ENCODE data around the gene PIH1D1.

PIH1D1 gene

DNA sequence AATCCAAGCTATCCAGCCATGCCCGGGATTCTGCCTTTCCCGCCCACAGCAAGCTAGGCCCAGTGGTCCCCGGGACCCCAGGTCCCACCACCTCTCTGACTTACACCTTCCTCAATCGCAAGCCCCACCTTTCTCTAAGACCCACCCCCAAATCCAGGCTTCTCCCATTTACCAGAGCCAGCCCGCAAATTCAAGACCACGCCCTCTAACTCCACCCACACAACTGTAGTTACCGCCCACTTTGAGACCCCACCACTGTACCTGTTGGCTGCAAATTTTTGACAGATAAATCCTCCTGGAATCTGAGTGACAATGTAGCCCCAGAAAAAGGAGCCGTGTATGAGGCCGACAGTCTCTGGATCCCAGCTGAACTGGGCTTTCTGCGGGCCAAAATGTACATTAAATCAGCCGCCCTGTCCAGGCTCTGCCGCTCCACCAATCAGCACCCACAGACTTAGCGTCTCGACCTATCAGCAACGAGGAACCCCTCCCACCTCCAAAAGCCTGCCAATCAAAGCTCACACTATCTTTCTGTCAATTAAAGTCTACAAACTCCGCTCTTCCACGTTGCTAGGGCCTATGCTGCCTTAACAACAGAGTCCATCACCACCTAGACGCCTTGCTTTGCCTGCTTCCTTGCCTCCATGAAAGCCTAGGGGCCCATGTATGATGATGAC is 16.6 kb downstream of the PIH1D1 start:
- no peak for DNase-seq (ENCODE audit: low read depth)

DNA sequence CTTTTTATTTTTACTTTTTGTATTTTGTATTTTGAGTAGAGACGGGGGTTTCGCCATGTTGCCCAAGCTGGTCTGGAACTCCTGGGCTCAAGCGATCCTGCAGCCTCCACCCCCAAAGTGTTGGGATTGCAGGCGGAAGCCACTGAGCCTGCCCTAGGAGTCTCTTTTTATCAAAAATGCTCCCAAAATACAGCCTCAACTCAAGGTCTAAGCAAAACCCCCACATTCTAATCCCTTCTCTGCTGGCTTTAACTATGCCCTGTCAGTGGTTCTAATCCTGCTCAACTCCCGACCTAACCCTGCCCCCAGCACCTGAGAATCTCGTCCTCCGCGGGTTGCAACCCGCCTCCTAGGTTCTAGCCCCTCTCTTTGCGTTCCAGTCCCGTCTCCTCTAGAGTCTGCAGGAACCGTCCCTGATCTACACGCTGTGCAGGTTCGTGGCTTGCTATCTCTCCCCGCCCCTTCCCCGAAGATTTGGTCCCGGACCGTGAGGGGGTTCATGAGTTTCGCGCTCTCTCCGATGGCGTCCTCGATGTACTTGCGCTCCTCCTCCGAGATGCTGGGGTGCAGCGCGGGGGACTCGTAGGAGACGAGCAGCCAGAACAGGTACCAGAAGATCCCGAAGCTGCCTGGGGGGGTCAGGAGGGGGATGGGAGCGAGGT is 18.2 kb downstream of the PIH1D1 start:
- DNase-seq (ENCODE audit: low read depth) = no peak

- DNase-seq (ENCODE audit: low read depth) = no peak
Observed at GRCh38 chr19:49432141-49433073, 19.2 kb downstream of the PIH1D1 start.

GRCh38 chr19:49431330-49431749 is 20.3 kb downstream of the PIH1D1 start:
- no peak for DNase-seq (ENCODE audit: low read depth)

DNA sequence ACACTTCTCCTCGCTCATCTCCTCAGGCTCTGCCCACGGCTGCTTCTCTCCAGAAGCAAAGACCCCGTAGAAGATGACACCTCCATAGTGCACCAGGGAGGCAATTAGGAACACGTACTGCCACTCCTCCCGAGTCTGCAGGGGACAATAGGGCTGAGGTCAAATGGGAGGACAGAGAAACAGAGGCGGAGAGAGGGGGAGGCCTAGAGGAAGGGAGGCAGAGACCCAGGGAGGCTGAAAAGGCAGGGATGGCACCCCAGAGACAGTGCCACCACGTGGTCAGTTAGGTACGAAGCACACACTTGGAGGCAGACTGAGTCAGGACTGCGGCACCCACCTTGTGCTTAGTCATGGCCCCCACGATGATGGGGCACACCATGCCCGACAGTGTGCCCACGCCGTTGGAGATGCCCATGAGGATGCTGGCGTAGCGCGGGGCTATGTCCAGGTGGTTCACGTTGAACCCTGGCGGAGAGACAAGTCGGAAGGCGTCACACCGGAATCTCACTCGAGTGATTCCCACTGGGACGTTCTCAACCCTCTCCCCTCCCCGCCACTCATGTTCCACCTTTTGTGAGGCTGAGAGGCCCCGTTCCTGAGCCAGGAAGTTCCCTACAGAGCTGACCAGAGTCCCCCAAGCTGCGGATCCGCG is 20.8 kb downstream of the PIH1D1 start:
- no peak for DNase-seq (ENCODE audit: low read depth)

DNA sequence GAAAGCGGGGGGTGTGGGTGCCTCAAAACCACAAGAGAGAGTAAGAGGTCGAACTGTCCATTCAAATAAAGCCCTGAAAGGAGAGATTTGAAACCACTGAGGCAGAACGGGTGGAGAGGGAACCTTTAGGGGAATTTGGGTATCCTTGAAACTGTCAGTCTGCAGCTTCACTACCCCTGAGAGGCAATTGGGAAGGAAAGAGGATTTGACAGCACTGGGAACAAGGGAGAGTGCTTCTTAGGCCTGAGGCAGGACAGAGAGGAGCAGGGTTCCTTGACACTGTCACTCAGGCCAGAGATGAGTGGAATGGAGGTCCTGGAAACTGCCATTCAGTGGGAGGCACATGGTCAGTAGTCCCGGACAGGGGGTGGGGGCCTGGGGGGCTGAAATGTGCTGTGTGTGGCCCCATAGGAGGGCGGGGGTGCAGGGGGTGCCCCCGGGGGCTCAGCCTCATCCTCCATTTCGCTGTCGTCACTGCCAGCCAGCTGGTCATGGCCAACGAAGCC is 21.4 kb downstream of the PIH1D1 start:
- no peak for DNase-seq (ENCODE audit: low read depth)

GRCh38 chr19:49428547-49429451 is 22.8 kb downstream of the PIH1D1 start:
- DNase-seq (ENCODE audit: low read depth) = no peak

GRCh38 chr19:49427855-49428546 is 23.6 kb downstream of the PIH1D1 start:
- DNase-seq (ENCODE audit: low read depth) = no peak

DNA sequence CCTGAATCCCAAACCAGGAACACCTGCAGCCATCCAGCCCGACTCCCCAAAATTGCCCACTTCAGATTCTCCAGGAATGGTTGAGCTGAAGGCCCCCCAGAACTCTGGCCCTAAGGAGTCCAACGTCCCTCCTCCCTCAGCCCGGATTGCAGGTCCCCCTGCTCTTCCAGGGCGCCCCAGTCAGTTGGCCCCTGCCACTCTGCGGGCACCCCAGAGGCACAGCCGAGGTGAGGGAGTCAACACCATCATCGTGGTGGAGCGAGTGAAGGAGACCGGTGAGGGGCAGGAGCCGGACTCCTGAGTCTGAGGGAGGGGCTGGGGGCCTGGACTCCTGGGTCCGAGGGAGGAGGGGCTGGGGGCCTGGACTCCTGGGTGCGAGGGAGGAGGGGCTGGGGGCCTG is 24.3 kb downstream of the PIH1D1 start:
- DNase-seq (ENCODE audit: low read depth) = no peak

DNA sequence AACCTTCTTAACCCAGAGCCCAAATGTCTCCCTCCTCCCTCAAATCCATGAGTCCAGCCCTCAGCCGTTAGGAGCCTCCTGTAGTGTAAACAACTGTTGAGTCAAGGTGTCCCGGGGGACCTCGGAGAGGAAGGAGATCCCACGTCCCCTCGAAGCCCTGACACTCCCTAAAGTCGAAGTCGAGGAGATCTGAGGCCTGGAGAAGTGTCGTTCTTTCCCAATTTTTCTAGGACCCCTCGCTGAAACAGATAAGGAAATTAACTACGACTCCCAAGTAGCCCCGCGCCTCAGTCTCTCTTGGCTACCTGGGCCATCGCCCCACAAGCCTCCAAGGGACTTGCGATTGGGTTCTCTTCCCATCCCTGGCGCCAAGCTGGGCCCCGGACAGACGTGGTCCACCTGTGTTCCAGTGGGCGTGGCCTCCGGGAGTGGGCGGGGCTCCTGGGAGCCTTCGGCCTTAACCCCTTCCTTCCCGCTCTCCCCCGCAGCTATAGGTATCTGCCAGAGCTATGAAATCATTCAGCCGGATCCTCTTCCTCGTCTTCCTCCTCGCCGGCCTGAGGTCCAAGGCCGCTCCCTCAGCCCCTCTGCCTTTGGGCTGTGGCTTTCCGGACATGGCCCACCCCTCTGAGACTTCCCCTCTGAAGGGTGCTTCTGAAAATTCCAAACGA is 25.6 kb downstream of the PIH1D1 start:
- DNase-seq (ENCODE audit: low read depth) = no peak

DNA sequence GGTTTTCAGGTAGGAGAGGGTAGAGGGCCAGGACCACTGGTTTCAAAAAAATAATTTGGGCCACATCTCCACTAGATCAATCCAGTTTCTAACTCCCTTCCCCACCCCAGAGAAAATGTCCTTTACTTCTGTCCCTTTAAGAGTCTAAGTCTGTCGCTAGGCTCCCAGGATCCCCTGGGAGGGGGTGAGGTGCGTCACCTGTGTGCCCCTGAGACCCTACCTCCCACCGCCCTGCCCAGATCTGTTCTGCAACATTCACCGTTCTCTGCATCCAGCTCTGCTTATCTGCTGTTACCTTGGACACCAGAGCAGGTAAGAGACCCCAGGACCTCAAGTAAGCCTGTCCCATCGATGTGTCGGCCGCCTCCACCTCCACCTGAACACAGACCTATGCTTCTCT is 26.4 kb downstream of the PIH1D1 start, which contains the start of gene GFY:
Gene GFY, plus strand, starts transcription at position 211 of the 400 bp plus-strand sequence. CDS start 1,043 bp downstream, outside the sequence.
- DNase-seq (ENCODE audit: low read depth) = no peak

DNA sequence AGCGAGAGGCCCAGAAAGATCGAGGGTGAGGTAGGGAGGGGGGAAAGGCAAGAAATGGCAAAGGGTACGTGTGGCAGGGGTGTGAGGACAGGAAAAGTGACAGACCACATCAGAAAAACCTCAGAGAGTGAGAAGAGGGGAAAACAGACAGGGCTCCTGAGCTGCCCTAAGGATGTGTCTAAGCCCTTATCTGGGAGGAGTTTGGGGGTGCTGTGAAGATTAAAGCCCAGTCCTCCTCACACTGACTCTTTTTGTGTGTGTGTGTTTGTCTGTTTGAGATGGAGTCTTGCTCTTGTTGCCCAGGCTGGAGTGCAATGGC is 27.7 kb downstream of the PIH1D1 start:
- DNase-seq (ENCODE audit: low read depth) = no peak

DNA sequence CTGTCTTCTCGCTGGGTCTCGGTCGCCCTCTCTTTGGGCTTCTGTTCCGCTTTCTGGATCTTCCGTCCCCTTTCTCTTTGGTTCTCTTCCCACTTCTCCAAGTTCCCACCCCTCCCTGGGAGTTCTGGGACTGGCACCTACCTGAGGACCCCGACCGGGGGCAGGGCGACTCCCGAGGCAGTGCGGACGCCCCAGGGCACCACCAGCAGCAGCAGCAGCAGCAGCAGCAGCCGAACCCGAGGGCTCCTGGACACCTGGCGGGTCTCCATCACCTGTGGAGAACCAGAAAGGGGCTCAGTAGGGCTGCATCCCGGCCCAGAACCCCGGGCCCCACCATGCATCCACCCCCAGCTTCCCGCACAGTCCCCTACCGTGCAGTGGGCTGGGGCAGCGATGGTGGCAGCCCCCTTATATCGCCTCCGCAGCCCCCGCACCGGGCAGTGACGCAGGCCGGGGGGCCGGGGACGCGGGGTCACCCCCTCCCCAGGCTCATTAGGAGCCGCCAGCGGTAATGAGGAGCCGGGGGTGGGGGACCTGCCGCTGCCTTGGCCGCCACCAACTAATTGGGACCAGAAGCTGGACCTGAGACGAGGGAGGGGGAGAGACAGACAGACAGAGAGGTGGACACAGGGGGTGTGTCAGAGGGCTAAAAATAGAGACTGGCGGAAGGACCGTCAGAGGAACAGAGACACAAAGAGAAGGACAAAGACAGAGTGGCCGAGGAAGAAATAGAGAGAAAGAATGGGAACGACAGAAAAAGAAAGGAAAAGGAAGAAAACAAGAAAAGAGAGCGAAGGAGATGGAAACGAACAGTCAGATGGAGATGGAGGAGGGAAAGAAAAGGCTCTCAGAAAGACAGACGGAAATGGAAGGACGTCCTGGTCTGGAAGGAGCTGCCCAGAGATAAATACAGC is 28.3 kb downstream of the PIH1D1 start, which contains the start of gene PTH2:
Gene PTH2, minus strand, starts transcription at position 371 of the 914 bp plus-strand sequence. Its CDS starts 102 bp downstream, at position 269.
- DNase-seq (ENCODE audit: low read depth) = no peak

GRCh38 chr19:49422407-49423070 is 29.1 kb downstream of the PIH1D1 start:
- no peak for DNase-seq (ENCODE audit: low read depth)

GRCh38 chr19:49421878-49422202 is 29.8 kb downstream of the PIH1D1 start:
- no peak for DNase-seq (ENCODE audit: low read depth)

DNA sequence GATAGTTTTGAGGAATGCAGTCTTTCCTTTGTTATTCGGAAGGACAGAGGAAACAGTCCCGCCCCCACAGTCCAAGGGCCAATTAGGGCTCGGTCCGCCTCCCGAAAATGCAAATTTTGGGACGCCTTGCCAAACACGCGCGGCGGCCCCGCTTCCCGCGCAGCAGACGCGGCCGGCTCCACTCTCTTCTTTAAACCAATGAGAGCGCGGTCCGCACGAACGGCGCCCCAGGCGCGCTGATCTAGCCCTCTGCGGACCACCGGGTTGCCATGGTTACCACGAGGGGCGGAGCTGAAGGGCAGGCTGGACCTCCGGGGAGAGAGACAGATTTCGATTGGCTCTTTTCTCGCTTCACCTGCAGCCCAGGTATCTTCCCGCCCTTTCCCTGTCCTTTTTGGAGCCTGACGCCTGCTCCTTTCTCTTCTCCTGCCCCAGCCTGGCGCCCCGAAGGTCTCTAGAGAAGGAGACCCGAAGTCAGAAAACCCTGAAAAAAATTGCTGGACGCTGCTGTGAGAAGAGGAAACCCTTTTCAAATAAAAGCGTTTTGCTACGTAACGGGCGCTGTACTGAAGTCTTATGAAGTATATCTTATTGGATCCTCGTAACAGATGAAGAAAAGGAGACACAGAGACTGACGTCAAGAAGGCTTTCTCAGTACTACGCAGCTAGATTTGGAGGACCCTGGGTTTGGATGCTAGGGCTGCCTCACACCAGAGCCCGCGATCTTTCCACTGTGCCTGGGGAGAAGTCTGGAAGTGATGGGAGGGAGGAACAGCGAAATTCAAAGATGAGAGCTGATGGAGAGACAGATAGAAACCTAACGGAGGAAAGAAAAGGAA is 30.4 kb downstream of the PIH1D1 start:
- no peak for DNase-seq (ENCODE audit: low read depth)

- no peak for DNase-seq (ENCODE audit: low read depth)
Observed at GRCh38 chr19:49420227-49420626, 31.4 kb downstream of the PIH1D1 start.

Data from non-pigmented ciliary epithelial cell (primary cell).